ENCODE data around the gene METRN.

GRCh38 chr16:708959-709358, 6.0 kb upstream of the METRN start:
- TF ChIP-seq CTCF (IDR thresholded peaks at IDR 0.05) = no peak
- TF ChIP-seq POLR2A (IDR thresholded peaks at IDR 0.05) = no peak
